Smooth muscle cell (in vitro differentiated cells): ENCODE data around the gene ADAMTS14. TPM values are rescaled to one million over a fixed set of nuclear protein-coding genes. Genes with fewer than 3 reads are reported as not detected.

ENCODE experiments used
- DNase-seq: peaks from one replicate; lab custom pipeline; 2025; ENCODE audit not compliant: unreplicated experiment; lab: John Stamatoyannopoulos, UW
- H2AFZ ChIP-seq: fragments of 200-600 bp; sonication (generic); 2 replicates; pipeline ENCODE4 v1.6.0; 2016; ENCODE audit warnings: antibody characterized with exemption, low read depth, mild to moderate bottlenecking
- H3F3A ChIP-seq: fragments of 200-600 bp; sonication (generic); 2 replicates; pipeline ENCODE4 v1.6.0; 2017; ENCODE audit warnings: antibody characterized with exemption, low read depth
- H3K27ac ChIP-seq: fragments of 200-600 bp; sonication (generic); 2 replicates; pipeline ENCODE4 v1.5.1; 2016; ENCODE audit warnings: low read depth, mild to moderate bottlenecking
- H3K27me3 ChIP-seq: fragments of 200-600 bp; sonication (generic); 2 replicates; pipeline ENCODE4 v1.6.1; 2016; ENCODE audit warnings: low read depth, mild to moderate bottlenecking
- H3K36me3 ChIP-seq: fragments of 200-600 bp; sonication (generic); 2 replicates; pipeline ENCODE4 v1.5.1; 2016; ENCODE audit warnings: low read depth
- H3K4me1 ChIP-seq: fragments of 200-600 bp; sonication (generic); 2 replicates; pipeline ENCODE4 v1.5.1; 2016; ENCODE audit warnings: low read depth
- H3K4me2 ChIP-seq: fragments of 200-600 bp; sonication (generic); 2 replicates; pipeline ENCODE4 v1.6.0; 2016; ENCODE audit warnings: mild to moderate bottlenecking
- H3K4me3 ChIP-seq: fragments of 200-600 bp; sonication (generic); 2 replicates; pipeline ENCODE4 v1.5.1; 2016; ENCODE audit warnings: mild to moderate bottlenecking
- H3K79me2 ChIP-seq: fragments of 200-600 bp; sonication (generic); 2 replicates; pipeline ENCODE4 v1.6.0; 2016; ENCODE audit warnings: low read depth, mild to moderate bottlenecking
- H3K9ac ChIP-seq: fragments of 200-600 bp; sonication (generic); 2 replicates; pipeline ENCODE4 v1.6.0; 2016; ENCODE audit warnings: low read depth
- H3K9me3 ChIP-seq: fragments of 200-600 bp; sonication (generic); replicated peaks from 2 replicates; pipeline ENCODE4 v1.5.1; 2016; ENCODE audit warnings: low read depth
- H4K20me1 ChIP-seq: fragments of 200-600 bp; sonication (generic); 2 replicates; pipeline ENCODE4 v1.6.0; 2016; ENCODE audit warnings: low read depth
- WGBS: methylation state at CpG from one replicate; pipeline ENCODE4 v1.1.7; 2016; ENCODE audit warnings: low lambda C conversion rate; 5-methylcytosine and 5-hydroxymethylcytosine counted together
- polyA plus RNA-seq: library from polyadenylated mRNA; unstranded; fragments of >200 nt; fragmentation: Nextera tagmentation; extraction: Ambion mirVana; gene quantifications from 2 replicates; pipeline ENCODE4 v1.2.1, GENCODE V29; 2016
- total RNA-seq: library from RNA; depleted of rRNA; stranded (reverse); fragments of >200 nt; gene quantifications from 2 replicates; pipeline ENCODE4 v1.2.3, GENCODE V29; 2014
- TF ChIP-seq, protein P1 (sequence below): fragments of 200-600 bp; sonication (generic); IDR thresholded peaks from 2 replicates; pipeline ENCODE4 v1.5.1; 2017; ENCODE audit warnings: borderline replicate concordance, mild to moderate bottlenecking, antibody characterized with exemption; ENCODE audit not compliant: insufficient read depth, poor library complexity, severe bottlenecking

The ADAMTS14 gene
- total and polyA plus RNA-seq, 2 experiments from 2014 or later, result 6.3 to 10.1 TPM

GRCh38 chr10:70730955-70731354, 58.6 kb downstream of the ADAMTS14 start:
- H3K4me3 ChIP-seq, result no peak overlapping the region
- no peaks in the 10 kb centered on the region for H3K79me2 ChIP-seq
- H3K36me3 ChIP-seq, result no peaks in the 10 kb centered on the region
- H3K9me3 ChIP-seq, result no peaks in the 10 kb centered on the region
- H3K27me3 ChIP-seq, result no peaks in the 10 kb centered on the region
- TF ChIP-seq, protein P1, sequence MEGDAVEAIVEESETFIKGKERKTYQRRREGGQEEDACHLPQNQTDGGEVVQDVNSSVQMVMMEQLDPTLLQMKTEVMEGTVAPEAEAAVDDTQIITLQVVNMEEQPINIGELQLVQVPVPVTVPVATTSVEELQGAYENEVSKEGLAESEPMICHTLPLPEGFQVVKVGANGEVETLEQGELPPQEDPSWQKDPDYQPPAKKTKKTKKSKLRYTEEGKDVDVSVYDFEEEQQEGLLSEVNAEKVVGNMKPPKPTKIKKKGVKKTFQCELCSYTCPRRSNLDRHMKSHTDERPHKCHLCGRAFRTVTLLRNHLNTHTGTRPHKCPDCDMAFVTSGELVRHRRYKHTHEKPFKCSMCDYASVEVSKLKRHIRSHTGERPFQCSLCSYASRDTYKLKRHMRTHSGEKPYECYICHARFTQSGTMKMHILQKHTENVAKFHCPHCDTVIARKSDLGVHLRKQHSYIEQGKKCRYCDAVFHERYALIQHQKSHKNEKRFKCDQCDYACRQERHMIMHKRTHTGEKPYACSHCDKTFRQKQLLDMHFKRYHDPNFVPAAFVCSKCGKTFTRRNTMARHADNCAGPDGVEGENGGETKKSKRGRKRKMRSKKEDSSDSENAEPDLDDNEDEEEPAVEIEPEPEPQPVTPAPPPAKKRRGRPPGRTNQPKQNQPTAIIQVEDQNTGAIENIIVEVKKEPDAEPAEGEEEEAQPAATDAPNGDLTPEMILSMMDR, result no peak
- H3K4me2 ChIP-seq, result no peak overlapping the region
- no peaks in the 10 kb centered on the region for H3K4me1 ChIP-seq
- no peaks in the 10 kb centered on the region for H3F3A ChIP-seq
- DNase-seq, result no peak
- H3K9ac ChIP-seq, result no peak overlapping the region
- WGBS, result 91% methylated on average over 2 of the region's 2 CpGs
- no peak overlapping the region for H2AFZ ChIP-seq
- H4K20me1 ChIP-seq, result no peaks in the 10 kb centered on the region
- H3K27ac ChIP-seq, result no peak overlapping the region

- no peak overlapping the region for H3K9ac ChIP-seq
- H3K4me1 ChIP-seq, result no peaks in the 10 kb centered on the region
- H2AFZ ChIP-seq, result no peak overlapping the region
- H3K27ac ChIP-seq, result no peak overlapping the region
- WGBS, result 95% methylated on average over 4 of the region's 4 CpGs
- no peak overlapping the region for H3K4me2 ChIP-seq
- no peaks in the 10 kb centered on the region for H3K9me3 ChIP-seq
- no peaks in the 10 kb centered on the region for H4K20me1 ChIP-seq
- no peaks in the 10 kb centered on the region for H3K27me3 ChIP-seq
- H3K4me3 ChIP-seq, result no peak overlapping the region
- DNase-seq, result no peak
- TF ChIP-seq, protein P1, result no peak
- no peaks in the 10 kb centered on the region for H3F3A ChIP-seq
- H3K79me2 ChIP-seq, result no peaks in the 10 kb centered on the region
- H3K36me3 ChIP-seq, result no peaks in the 10 kb centered on the region
Measured at GRCh38 chr10:70732569-70732968, 60.3 kb downstream of the ADAMTS14 start.

DNA sequence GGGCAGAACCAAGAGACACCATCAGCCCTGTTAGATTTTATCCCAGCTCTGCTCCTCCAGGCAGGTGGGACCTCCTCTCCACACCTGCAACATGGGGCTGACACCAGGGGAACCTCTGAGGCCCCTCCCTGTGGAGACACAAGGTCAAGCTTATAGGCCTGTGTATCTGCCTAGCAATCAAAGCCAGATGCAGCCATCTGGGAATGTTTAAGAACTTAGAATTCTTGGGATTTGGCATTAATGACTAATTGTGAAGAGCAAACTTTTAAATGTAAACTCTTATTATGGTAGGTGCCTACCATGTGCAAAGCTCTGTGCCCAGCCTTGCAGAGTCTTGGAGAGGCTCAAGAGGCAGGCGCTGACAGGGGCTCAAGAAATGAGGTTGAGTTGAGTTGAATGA, 60.7 kb downstream of the ADAMTS14 start:
- no peaks in the 10 kb centered on the region for H3K79me2 ChIP-seq
- H3K9me3 ChIP-seq, result no peaks in the 10 kb centered on the region
- no peak for DNase-seq
- H3K4me3 ChIP-seq, result no peak overlapping the region
- no peaks in the 10 kb centered on the region for H4K20me1 ChIP-seq
- TF ChIP-seq, protein P1, result no peak
- 100% methylated on average over 1 of the region's 1 CpG for WGBS
- no peak overlapping the region for H3K4me2 ChIP-seq
- H3K36me3 ChIP-seq, result no peaks in the 10 kb centered on the region
- no peak overlapping the region for H3K9ac ChIP-seq
- H3K4me1 ChIP-seq, result no peaks in the 10 kb centered on the region
- H3F3A ChIP-seq, result no peaks in the 10 kb centered on the region
- H3K27ac ChIP-seq, result no peak overlapping the region
- H3K27me3 ChIP-seq, result no peaks in the 10 kb centered on the region
- no peak overlapping the region for H2AFZ ChIP-seq

DNA sequence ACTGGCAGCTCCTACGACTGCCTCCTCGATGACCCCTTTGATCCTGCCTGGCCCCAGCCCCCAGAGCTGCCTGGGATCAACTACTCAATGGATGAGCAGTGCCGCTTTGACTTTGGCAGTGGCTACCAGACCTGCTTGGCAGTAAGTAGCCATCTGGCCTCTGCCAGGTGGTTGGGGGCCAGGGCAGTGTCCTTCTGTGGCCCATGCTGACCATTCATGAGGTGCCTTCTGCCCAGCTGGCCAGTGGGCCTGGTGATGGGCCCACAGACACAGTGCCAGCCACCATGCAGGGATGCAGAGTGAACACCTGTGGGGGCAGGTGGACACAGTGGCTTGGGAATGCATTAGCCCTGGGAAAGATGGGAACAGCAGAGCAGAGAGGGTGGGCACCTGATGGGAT, 62.9 kb downstream of the ADAMTS14 start:
- TF ChIP-seq, protein P1, result no peak
- Histone ChIP-seq H3K27ac (no peak overlapping the region), H3K27me3 (no peaks in the 10 kb centered on the region), H2AFZ (no peak overlapping the region), H3K9ac (no peak overlapping the region), H3K4me3 (no peak overlapping the region), H3K36me3 (no peaks in the 10 kb centered on the region), H3K4me2 (no peak overlapping the region), H3K9me3 (no peaks in the 10 kb centered on the region), H4K20me1 (no peaks in the 10 kb centered on the region), H3K79me2 (no peaks in the 10 kb centered on the region), H3K4me1 (no peaks in the 10 kb centered on the region), H3F3A (no peaks in the 10 kb centered on the region)
- 92% methylated on average over 3 of the region's 3 CpGs for WGBS
- no peak for DNase-seq
